AG09319 (cell line): ENCODE results near the gene ENTPD2.
"Not testable (repeated sequence)": the region's sequence is repeated elsewhere in the genome, so short reads cannot be mapped to it uniquely, and the experiment has no call there.

Experiments
- DNase-seq: peaks from one replicate; pipeline ENCODE4 v3.0.0-alpha.2; 2010; ENCODE audit warnings: low read depth; ENCODE audit errors: extremely low read depth
- TF ChIP-seq, protein P1 (sequence below): IDR thresholded peaks from 2 replicates; pipeline ENCODE4 v1.5.1; 2011; ENCODE audit warnings: low read depth, mild to moderate bottlenecking, inconsistent platforms, low read length, moderate library complexity

Gene ENTPD2

DNA sequence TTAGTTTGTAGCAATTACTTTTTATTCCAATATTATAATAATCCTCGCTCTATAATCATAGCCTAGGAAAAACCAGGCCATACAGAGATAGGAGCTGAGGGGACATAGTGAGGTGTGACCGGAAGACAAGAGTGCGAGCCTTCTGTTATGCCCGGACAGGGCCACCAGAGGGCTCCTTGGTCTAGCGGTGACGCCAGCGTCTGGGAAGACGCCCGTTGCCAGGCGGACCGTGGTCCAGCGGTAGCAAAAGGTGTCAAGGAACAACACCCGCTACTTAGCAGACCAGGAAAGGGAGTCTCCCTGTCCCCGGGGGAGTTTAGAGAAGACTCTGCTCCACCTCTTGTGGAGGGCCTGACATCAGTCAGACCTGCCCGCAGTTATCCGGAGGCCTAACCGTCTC is 49.6 kb downstream of the ENTPD2 start:
- DNase-seq = not testable (repeated sequence)
- TF ChIP-seq, protein P1, sequence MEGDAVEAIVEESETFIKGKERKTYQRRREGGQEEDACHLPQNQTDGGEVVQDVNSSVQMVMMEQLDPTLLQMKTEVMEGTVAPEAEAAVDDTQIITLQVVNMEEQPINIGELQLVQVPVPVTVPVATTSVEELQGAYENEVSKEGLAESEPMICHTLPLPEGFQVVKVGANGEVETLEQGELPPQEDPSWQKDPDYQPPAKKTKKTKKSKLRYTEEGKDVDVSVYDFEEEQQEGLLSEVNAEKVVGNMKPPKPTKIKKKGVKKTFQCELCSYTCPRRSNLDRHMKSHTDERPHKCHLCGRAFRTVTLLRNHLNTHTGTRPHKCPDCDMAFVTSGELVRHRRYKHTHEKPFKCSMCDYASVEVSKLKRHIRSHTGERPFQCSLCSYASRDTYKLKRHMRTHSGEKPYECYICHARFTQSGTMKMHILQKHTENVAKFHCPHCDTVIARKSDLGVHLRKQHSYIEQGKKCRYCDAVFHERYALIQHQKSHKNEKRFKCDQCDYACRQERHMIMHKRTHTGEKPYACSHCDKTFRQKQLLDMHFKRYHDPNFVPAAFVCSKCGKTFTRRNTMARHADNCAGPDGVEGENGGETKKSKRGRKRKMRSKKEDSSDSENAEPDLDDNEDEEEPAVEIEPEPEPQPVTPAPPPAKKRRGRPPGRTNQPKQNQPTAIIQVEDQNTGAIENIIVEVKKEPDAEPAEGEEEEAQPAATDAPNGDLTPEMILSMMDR = peak; percentile 16

DNA sequence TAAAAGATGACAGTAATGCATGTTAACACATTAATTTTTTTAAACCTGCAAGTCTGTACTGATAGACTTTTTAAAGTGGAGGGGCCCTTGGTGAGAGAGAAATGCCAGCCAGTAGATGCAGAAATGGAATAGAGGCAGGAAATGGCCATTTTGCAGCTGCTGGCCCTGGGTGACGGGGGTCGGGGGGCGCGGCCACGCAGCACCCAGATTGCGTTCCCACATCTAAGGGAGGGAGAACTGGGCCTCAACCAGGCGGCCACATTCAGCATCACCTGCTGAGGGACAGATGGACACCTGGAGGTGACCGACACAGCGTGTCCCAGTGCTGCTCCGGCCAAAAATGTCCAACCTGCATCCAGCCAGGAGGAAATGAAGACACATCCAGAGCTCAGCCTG is 51.2 kb downstream of the ENTPD2 start:
- TF ChIP-seq, protein P1 = no peak
- no peak for DNase-seq

DNA sequence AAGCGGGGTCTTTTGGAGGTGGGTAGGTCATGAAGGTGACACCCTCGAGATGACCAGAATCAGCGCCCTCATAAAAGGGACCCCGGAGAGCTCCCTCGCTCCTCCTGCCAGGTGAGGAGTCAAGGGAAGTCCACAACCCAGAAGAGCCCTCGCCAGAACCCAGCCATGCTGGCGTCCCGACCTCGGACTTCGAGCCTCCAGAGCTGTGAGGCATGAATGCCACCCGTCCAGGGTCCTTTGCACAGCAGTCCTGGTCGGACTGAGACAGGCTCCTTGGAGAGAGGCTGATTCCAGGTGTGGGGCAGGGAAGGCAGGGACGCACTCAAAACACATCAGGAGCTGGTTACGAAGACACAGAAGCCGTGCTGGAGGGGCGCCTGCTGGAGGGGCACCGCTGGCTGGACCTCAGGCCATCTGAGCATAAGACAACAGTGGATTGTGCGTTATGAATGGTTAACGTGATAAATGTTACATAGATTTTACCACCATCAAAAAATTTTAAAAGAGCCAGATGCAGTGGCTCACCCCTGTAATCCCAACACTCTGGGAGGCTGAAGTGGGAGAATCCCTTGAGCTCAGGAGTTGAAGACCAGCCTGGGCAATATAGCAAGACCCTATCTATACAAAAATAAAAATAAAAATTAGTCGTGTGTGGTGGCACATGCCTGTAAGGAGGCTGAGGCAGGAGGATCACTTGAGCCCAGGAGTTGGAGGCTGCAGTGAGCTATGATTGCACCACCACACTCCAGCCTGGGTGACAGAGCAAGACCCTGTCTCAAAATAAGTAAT is 51.8 kb downstream of the ENTPD2 start:
- TF ChIP-seq, protein P1 = no peak
- DNase-seq = no peak

DNA sequence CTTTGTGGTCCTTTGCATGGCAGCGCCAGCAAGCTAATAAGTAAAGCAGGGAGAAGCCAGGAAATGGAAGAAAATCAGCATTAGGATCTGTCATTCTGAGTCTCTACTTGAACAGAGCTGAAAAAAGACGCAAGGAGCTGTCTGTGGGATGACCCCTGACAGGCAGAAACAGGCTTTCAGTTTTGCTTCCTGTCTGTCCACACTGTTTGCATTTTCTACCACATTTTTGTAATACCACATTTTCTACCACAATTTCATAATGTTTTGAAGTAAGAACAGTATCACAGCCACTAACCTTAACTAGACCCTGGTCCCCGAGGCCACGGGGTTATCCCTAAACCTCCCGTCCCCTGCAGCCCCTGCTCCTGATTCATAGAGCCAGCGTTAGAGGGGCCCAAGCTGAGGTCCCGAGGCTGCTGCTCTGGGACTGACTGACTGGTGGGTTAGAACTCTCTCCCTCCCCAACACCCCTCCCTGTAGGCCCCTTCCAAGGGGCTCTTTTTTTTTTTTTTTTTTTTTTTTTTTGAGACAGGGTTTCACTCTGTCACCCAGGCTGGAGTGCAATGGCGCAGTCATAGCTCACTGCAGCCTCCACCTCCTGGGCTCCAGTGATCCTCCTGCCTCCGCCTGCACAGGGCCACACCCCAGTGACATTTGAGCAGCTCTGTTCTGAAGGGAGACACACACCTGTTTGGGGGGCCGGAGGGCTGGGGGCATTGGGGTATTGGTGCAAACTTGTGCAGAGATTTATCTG is 53.5 kb downstream of the ENTPD2 start:
- no peak for DNase-seq
- TF ChIP-seq, protein P1 = no peak
